Transverse colon (tissue), 4 donors: ENCODE measurements around the gene UNK. TPM values are rescaled to one million over a fixed set of nuclear protein-coding genes. Genes with fewer than 3 reads are reported as not detected.

ENCODE experiments used
- DNase-seq: peaks from one replicate; pipeline ENCODE4 v3.0.0-alpha.2; 2019
- H3K27ac ChIP-seq, 4 donors: fragments of 200-600 bp; sonication (generic); 2 replicates each; pipeline ENCODE4 v1.5.1; 2016 to 2018; ENCODE audit warnings: inconsistent platforms in 4 of 4
- H3K27me3 ChIP-seq: fragments of 200-600 bp; sonication (generic); 2 replicates; pipeline ENCODE4 v1.5.1; 2017; ENCODE audit warnings: inconsistent platforms
- H3K36me3 ChIP-seq, 4 donors: fragments of 200-600 bp; sonication (generic); 2 replicates each; pipeline ENCODE4 v1.5.1; 2017 to 2019; ENCODE audit warnings: inconsistent platforms in 4 of 4
- H3K4me1 ChIP-seq, 4 donors: fragments of 200-600 bp; sonication (generic); 2 replicates each; pipeline ENCODE4 v1.5.1; 2017 to 2020; ENCODE audit warnings: inconsistent platforms in 4 of 4
- H3K4me3 ChIP-seq, 4 donors: fragments of 200-600 bp; sonication (generic); 1 replicate in 1 of 4; 2 replicates in 3 of 4; pipeline versions ENCODE4 v1.5.1 to v1.6.1; 2017 to 2019; ENCODE audit warnings: inconsistent platforms in 4 of 4
- H3K9me3 ChIP-seq, 2 donors: fragments of 200-600 bp; sonication (generic); 2 replicates each; pipeline ENCODE4 v1.5.1; 2017 to 2019; ENCODE audit warnings: inconsistent platforms in 2 of 2
- EP300 ChIP-seq: sonication (generic); formaldehyde crosslinking; IDR thresholded peaks from one replicate; pipeline ENCODE4 v1.6.1; 2017; ENCODE audit warnings: antibody characterized with exemption, low read depth
- POLR2A ChIP-seq: fragments of 450-650 bp; IDR thresholded peaks from one replicate; pipeline ENCODE4 v1.6.1; 2016; ENCODE audit warnings: antibody characterized with exemption, mild to moderate bottlenecking, moderate library complexity
- POLR2AphosphoS5 ChIP-seq, 3 donors: sonication (generic); formaldehyde crosslinking; IDR thresholded peaks; one replicate each; pipeline ENCODE4 v1.6.1; 2016; ENCODE audit warnings: antibody characterized with exemption in 3 of 3
- WGBS, 2 donors: methylation state at CpG; one replicate each; pipeline ENCODE4 v1.1.5; 2018; ENCODE audit warnings: low coverage in 1 of 2; 5-methylcytosine and 5-hydroxymethylcytosine counted together
- in situ Hi-C, 4 donors: fragments of 200-750 bp; cut with MboI; loops; one replicate each; pipeline versions ENCODE4 v1.15.0 to v1.15.1; 2017; ENCODE audit warnings: low sequenced_read_pairs in 3 of 4, low pct_ligation_motif_present in 1 of 4, low pct_unique_long_range_greater_than_20kb in 1 of 4
- intact Hi-C: fragments of 100-400 bp; cut with DNase I; formaldehyde crosslinking; loops from one replicate; pipeline ENCODE4 v1.15.1; 2023; ENCODE audit warnings: low total_unique reads
- total RNA-seq, 4 donors: library from RNA; depleted of rRNA; stranded (reverse); fragments of >200 nt; gene quantifications; one replicate each; pipeline ENCODE4 v1.1.0, GENCODE V29; 2016
- TF ChIP-seq, protein P1 (sequence below), 5 experiments: fragments of 200-600 bp in 3 of 5; fragments of 450-650 bp in 2 of 5; sonication (generic) in 3 of 5; IDR thresholded peaks; 1 replicate in 2 of 5; 2 replicates in 3 of 5; pipeline ENCODE4 v1.5.1; 2016 to 2017; ENCODE audit warnings: antibody characterized with exemption in 5 of 5, inconsistent platforms in 3 of 5, mild to moderate bottlenecking in 2 of 5, moderate library complexity in 1 of 5

UNK gene
- total RNA-seq, 4 donors from 2014 or later: 24.0 to 99.1 (median 63.1) TPM

DNA sequence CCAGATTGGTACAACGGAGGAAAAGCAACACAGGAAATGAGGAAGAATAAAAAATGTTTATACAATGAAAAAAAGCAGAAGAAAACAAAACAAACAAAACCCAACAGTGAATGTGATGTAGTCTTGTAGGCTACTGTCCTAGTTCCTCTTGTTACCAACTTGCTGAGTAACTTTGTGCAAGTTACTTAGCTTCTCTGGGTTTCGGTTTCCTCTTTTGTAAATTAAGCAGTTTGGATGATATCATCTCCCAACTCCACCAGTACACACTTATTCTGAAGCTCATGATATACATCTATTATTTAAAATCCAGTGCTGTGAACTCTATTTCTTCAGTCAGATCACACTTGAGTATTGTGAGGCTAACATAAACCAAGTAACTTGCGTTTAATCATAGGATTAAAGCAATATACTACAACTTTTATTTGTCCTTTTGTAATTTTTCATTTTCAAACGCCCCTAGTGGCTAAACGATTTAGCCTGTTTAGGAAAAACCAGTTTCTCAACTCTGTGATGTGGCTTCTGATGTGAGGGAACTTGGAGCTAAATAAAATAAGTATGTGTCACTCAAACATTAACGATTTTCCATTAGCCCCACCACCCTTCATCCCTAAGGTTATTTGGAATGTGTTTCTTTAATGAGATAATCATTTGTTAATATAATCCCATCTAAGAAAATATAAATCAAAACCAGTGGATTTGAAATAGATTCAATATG, 1.4 kb upstream of the UNK start:
- 2 to 3% methylated on average over 6 of the region's 6 CpGs for WGBS, 2 donors
- Histone ChIP-seq H3K4me1 (peaks cover 25 to 53% (median 32%) of the 10 kb centered on the region in 4 donors), H3K4me3 (peak overlapping the region in 1 of 4 donors; percentile 14), H3K27ac (peak overlapping the region; percentile 95 to 100 (median 98)), H3K36me3 (peaks cover 0 to 8% (median 0%) of the 10 kb centered on the region in 4 donors), H3K27me3 (no peaks in the 10 kb centered on the region), H3K9me3 (no peaks in the 10 kb centered on the region)
- TF ChIP-seq, protein P1, sequence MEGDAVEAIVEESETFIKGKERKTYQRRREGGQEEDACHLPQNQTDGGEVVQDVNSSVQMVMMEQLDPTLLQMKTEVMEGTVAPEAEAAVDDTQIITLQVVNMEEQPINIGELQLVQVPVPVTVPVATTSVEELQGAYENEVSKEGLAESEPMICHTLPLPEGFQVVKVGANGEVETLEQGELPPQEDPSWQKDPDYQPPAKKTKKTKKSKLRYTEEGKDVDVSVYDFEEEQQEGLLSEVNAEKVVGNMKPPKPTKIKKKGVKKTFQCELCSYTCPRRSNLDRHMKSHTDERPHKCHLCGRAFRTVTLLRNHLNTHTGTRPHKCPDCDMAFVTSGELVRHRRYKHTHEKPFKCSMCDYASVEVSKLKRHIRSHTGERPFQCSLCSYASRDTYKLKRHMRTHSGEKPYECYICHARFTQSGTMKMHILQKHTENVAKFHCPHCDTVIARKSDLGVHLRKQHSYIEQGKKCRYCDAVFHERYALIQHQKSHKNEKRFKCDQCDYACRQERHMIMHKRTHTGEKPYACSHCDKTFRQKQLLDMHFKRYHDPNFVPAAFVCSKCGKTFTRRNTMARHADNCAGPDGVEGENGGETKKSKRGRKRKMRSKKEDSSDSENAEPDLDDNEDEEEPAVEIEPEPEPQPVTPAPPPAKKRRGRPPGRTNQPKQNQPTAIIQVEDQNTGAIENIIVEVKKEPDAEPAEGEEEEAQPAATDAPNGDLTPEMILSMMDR (IDR thresholded peaks at IDR 0.05): peak; percentile 71 to 91 (median 73)
- TF ChIP-seq POLR2AphosphoS5 (IDR thresholded peaks at IDR 0.05): no peak
- DNase-seq: no peak
- in situ Hi-C loops (no loop called here), intact Hi-C loops (loop anchor here (10.0 kb wide), 2 partner anchors 72 to 942 kb away; partner anchors contain the start of genes JMJD6, METTL23 and WBP2)

DNA sequence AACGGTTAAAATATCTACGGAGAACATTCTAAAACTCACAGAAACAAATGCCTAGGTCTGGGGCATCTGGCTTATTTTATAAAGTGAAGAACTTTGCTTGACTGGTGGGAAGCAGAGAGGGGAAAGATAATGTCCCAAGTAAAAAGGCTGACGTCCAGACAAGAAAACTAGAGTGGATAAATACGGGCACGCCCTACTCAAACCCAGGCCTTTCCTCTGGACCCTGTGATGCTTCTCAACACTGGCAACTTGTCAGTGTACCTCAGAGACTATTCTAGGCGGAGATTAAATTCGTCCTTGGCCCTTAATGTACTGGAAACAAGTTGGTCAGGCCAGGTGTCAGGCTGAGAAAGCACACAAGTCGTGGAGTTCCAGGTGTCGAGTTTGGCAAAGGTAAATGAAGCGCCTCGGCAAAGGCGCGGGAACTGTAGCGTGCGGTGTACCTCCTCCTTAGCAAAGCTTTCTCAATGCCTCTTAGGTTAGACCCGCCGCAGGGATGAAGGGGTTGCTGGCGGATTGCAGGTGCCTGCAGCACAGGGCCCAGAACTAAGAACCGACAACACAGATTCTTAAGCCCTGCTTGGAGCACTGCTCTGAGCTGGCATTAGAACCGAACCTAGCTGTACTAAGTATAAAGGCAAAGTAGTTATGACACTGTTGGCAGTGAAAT, 668 bp upstream of the UNK start:
- WGBS, 2 donors: 58 to 68% methylated on average over 17 to 20 of the region's 20 CpGs
- DNase-seq: peak; percentile 44
- Histone ChIP-seq H3K27me3 (no peaks in the 10 kb centered on the region), H3K9me3 (no peaks in the 10 kb centered on the region), H3K27ac (peak overlapping the region; percentile 95 to 100 (median 98)), H3K36me3 (peaks cover 0 to 1% (median 0%) of the 10 kb centered on the region in 4 donors), H3K4me3 (peak overlapping the region in 3 of 4 donors; percentile 67 to 84 (median 67)), H3K4me1 (peaks cover 25 to 52% (median 31%) of the 10 kb centered on the region in 4 donors)
- in situ Hi-C loops: no loop called here
- no peak for TF ChIP-seq POLR2A
- no peak for TF ChIP-seq POLR2AphosphoS5 (IDR thresholded peaks at IDR 0.05)
- TF ChIP-seq EP300: no peak
- TF ChIP-seq, protein P1 (IDR thresholded peaks at IDR 0.05): no peak
- intact Hi-C loops: loop anchor here (10.0 kb wide), 2 partner anchors 71 to 941 kb away; partner anchors contain the start of genes JMJD6, METTL23 and WBP2

DNA sequence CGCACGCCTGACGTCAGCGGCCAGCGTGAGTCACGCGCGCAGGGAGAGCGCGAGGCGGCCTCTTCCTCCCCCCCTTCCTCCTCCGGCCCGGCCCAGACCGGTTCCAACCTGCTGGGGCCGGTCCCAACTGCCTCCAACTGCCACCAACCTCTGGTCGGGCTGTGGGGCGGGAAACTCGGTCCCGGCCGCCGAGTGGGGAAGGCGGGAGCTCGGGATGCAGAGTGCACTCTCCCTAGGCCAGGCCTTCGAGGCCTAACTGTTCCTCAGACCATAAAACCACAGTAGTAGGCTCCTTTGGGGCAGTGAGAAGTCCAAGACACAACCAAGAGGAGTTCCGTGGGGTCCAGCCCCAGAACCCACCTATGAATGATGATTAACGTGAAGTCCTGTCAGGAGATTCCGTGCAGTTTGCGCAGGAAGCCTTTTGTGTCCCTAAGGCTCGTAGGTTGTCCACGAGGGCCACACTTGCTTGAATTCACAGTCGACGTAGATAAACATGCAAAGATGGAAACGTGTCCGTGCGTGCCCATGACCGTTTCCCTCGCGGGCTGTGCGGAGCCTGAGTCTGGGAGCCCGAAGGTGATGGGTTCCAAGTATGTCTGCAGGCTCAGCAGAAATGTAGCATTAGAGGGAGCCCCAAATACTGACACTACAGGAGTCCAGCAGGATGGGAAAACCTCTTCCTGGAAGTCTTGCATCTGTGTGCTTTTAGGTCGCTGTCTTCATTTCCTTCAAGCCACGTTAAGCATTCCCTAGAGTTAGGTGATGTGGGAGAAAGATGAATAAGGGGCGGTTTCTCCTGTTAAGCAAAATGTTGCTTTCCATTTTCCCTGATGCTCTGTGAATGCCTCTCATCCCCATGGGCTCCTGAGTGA, 647 bp downstream of the UNK start:
- WGBS, 2 donors: 25 to 68% methylated on average over 9 to 38 of the region's 43 CpGs
- intact Hi-C loops: loop anchor here (10.0 kb wide), 2 partner anchors 70 to 940 kb away; partner anchors contain the start of genes JMJD6, METTL23 and WBP2
- Histone ChIP-seq H3K9me3 (no peaks in the 10 kb centered on the region), H3K4me3 (peak overlapping the region; percentile 67 to 84 (median 74)), H3K27me3 (no peaks in the 10 kb centered on the region), H3K27ac (peak overlapping the region; percentile 95 to 100 (median 98)), H3K4me1 (peaks cover 25 to 49% (median 30%) of the 10 kb centered on the region in 4 donors), H3K36me3 (no peaks in the 10 kb centered on the region)
- peak; percentile 93 to 97 (median 94) for TF ChIP-seq POLR2AphosphoS5 (IDR thresholded peaks at IDR 0.05)
- TF ChIP-seq, protein P1 (IDR thresholded peaks at IDR 0.05): no peak
- TF ChIP-seq EP300: peak; percentile 99
- TF ChIP-seq POLR2A: peak; percentile 63
- peak; percentile 92 for DNase-seq
- in situ Hi-C loops: no loop called here
